HepG2 (cell line): ENCODE measurements around the gene CPNE2. TPM values are rescaled to one million over a fixed set of nuclear protein-coding genes. Genes with fewer than 3 reads are reported as not detected.

ENCODE experiments used
- ETV6 ChIP-seq: sonication (generic); formaldehyde crosslinking; conservative IDR thresholded peaks from 2 replicates; pipeline ENCODE4 v1.4.0; 2020; ENCODE audit warnings: missing genetic modification reagents
- GTF3A ChIP-seq: sonication (generic); formaldehyde crosslinking; conservative IDR thresholded peaks from 2 replicates; pipeline ENCODE4 v1.4.0; 2020; ENCODE audit warnings: mild to moderate bottlenecking, missing genetic modification reagents
- HNF4G ChIP-seq, 2 experiments: sonication (generic) in 1 of 2; formaldehyde crosslinking in 1 of 2; IDR thresholded peaks; 2 replicates each; pipeline versions ENCODE4 v1.4.0 to v1.6.1; 2011 to 2020; ENCODE audit warnings: borderline replicate concordance in 2 of 2, low read depth in 2 of 2, mild to moderate bottlenecking in 2 of 2, low read length in 1 of 2, missing genetic modification reagents in 1 of 2, moderate library complexity in 1 of 2
- HNRNPL ChIP-seq: fragments of 200-400 bp; formaldehyde crosslinking; IDR thresholded peaks from 2 replicates; pipeline ENCODE4 v1.6.1; 2017; ENCODE audit warnings: mild to moderate bottlenecking, low read depth, low read length
- IRF2 ChIP-seq: IDR thresholded peaks from 2 replicates; pipeline ENCODE4 v1.6.1; 2018; ENCODE audit warnings: missing genetic modification reagents, missing compliant biosample characterization
- NCOA5 ChIP-seq: sonication (generic); formaldehyde crosslinking; IDR thresholded peaks from 2 replicates; pipeline ENCODE4 v1.4.0; 2020; ENCODE audit warnings: missing genetic modification reagents
- NONO ChIP-seq, 2 experiments: fragments of 450-650 bp in 1 of 2; sonication (generic) in 1 of 2; formaldehyde crosslinking in 1 of 2; IDR thresholded peaks in 1 of 2; conservative IDR thresholded peaks in 1 of 2; 2 replicates each; pipeline versions ENCODE4 v1.6.1 to v1.8.0; 2017 to 2022; ENCODE audit warnings: mild to moderate bottlenecking in 1 of 2, missing genetic modification reagents in 1 of 2, moderate library complexity in 1 of 2
- PHF8 ChIP-seq: sonication (generic); formaldehyde crosslinking; IDR thresholded peaks from 2 replicates; pipeline ENCODE4 v1.5.0; 2020; ENCODE audit warnings: missing genetic modification reagents
- POGK ChIP-seq: sonication (generic); formaldehyde crosslinking; conservative IDR thresholded peaks from 2 replicates; pipeline ENCODE4 v1.8.0; 2022; ENCODE audit warnings: mild to moderate bottlenecking, moderate library complexity, missing genetic modification reagents
- POLR2AphosphoS2 ChIP-seq: IDR thresholded peaks from 2 replicates; pipeline ENCODE4 v1.6.1; 2011; ENCODE audit warnings: low read depth, low read length, improper control_type of control experiment
- POLR2AphosphoS5 ChIP-seq: IDR thresholded peaks from 2 replicates; pipeline ENCODE4 v1.6.1; 2012; ENCODE audit warnings: low read depth, low read length
- SMAD1 ChIP-seq: sonication (generic); formaldehyde crosslinking; IDR thresholded peaks from 2 replicates; pipeline ENCODE4 v1.4.0; 2020; ENCODE audit warnings: missing genetic modification reagents, low read depth, mild to moderate bottlenecking, borderline replicate concordance
- TFDP1 ChIP-seq: IDR thresholded peaks from 2 replicates; pipeline ENCODE4 v1.6.1; 2016; ENCODE audit warnings: missing compliant biosample characterization, missing genetic modification reagents, borderline replicate concordance
- U2AF2 ChIP-seq: fragments of 200-400 bp; formaldehyde crosslinking; IDR thresholded peaks from 2 replicates; pipeline ENCODE4 v1.6.1; 2017; ENCODE audit warnings: low read depth, mild to moderate bottlenecking, low read length
- ZBTB37 ChIP-seq: sonication (generic); formaldehyde crosslinking; IDR thresholded peaks from 2 replicates; pipeline ENCODE4 v1.4.0; 2020; ENCODE audit warnings: mild to moderate bottlenecking, missing genetic modification reagents
- ZBTB43 ChIP-seq: sonication (generic); formaldehyde crosslinking; conservative IDR thresholded peaks from 2 replicates; pipeline ENCODE4 v1.4.0; 2020; ENCODE audit warnings: missing genetic modification reagents
- ZNF484 ChIP-seq: sonication (generic); formaldehyde crosslinking; IDR thresholded peaks from 2 replicates; pipeline ENCODE4 v1.5.1; 2020; ENCODE audit warnings: mild to moderate bottlenecking, low read depth, missing genetic modification reagents, borderline replicate concordance
- ZNF7 ChIP-seq: IDR thresholded peaks from 2 replicates; pipeline ENCODE4 v1.6.1; 2016; ENCODE audit warnings: missing biosample characterization, missing genetic modification reagents
- polyA plus RNA-seq, 8 experiments: library from polyadenylated mRNA; depleted of rRNA in 3 of 8; stranded (reverse) in 7 of 8; unstranded in 1 of 8; fragments of >200 nt; fragmentation: Illumina TruSeq in 4 of 8; extraction: Trizol in 4 of 8; gene quantifications; 2 replicates each; pipeline versions ENCODE4 v1.2.1 to v1.2.3, GENCODE V29; 2011 to 2016; ENCODE audit warnings: low read depth in 4 of 8, missing spikeins in 1 of 8, mixed read lengths in 1 of 8; ENCODE audit not compliant: insufficient read depth in 1 of 8
- total RNA-seq, 5 experiments: library from RNA; depleted of rRNA; stranded (reverse); fragments of >200 nt; fragmentation: Illumina TruSeq; extraction: Trizol; gene quantifications; 2 replicates each; pipeline ENCODE4 v1.2.3, GENCODE V29; 2016; ENCODE audit warnings: low read depth in 1 of 5

The CPNE2 gene
- total and polyA plus RNA-seq, 2 of the 13 experiments (the other 11 are each of a cell fraction or from before 2014, with no cell fraction given) = 10.6 to 23.3 TPM

GRCh38 chr16:57185945-57186871, 93.8 kb downstream of the CPNE2 start, which contains the start of the genes PSME3IP1 and RSPRY1 (continued):
- TF ChIP-seq SMAD1 (CRISPR knock-in tag) (peak; percentile 72; the same call in 1 of the 2 replicates), ZBTB43 (CRISPR knock-in tag) (0 out of 2 replicates have a peak, but pooled peaks have one; percentile 10), POLR2AphosphoS5 (peak; percentile 81), GTF3A (CRISPR knock-in tag) (no peak), NONO (IDR thresholded peaks at IDR 0.05) (no peak), NONO (CRISPR knock-in tag; conservative IDR thresholded peaks at IDR 0.05) (peak; percentile 91), NCOA5 (CRISPR knock-in tag) (no peak), TFDP1 (CRISPR knock-in tag) (peak; percentile 5; the same call in 1 of the 2 replicates), ETV6 (CRISPR knock-in tag) (peak; percentile 57; the same call in 1 of the 2 replicates), U2AF2 (0 out of 2 replicates have a peak, but pooled peaks have one; percentile 22), PHF8 (peak; percentile 86), POGK (CRISPR knock-in tag) (0 out of 2 replicates have a peak, but pooled peaks have one; percentile 36), POLR2AphosphoS2 (0 out of 2 replicates have a peak, but pooled peaks have one; percentile 56), HNRNPL (0 out of 2 replicates have a peak, but pooled peaks have one; percentile 40), ZNF7 (CRISPR knock-in tag) (no peak), HNF4G (IDR thresholded peaks at IDR 0.05; ENCODE audit: borderline replicate concordance, low read depth, low read length) (no peak), HNF4G (CRISPR knock-in tag; IDR thresholded peaks at IDR 0.05; ENCODE audit: borderline replicate concordance, low read depth) (no peak), ZBTB37 (CRISPR knock-in tag) (no peak), IRF2 (peak; percentile 42; the same call in 1 of the 2 replicates), ZNF484 (no peak)
